ENCODE results near the gene RPTOR. TPM values are rescaled to one million over a fixed set of nuclear protein-coding genes. Genes with fewer than 3 reads are reported as not detected.

The RPTOR gene
- total and polyA plus RNA-seq, 4 donors = 12.4 to 46.1 (median 29.7) TPM

GRCh38 chr17:80792373-80792781 is 247.7 kb downstream of the RPTOR start:
- DNase-seq = peak; percentile 7 to 26 (median 11)
- Histone ChIP-seq H3K36me3 (ENCODE audit: control insufficient read depth in 4 of 4, insufficient read depth in 4 of 4, low read length in 4 of 4) (peaks cover 0 to 1% (median 0%) of the 10 kb centered on the region in 4 donors), H3K4me3 (no peak overlapping the region), H3K9me3 (ENCODE audit: control insufficient read depth in 4 of 4, insufficient read depth in 3 of 4, low read length in 3 of 4) (no peaks in the 10 kb centered on the region), H3K4me1 (ENCODE audit: control insufficient read depth in 5 of 5, insufficient read depth in 5 of 5, low read length in 5 of 5) (peaks cover 0 to 88% (median 16%) of the 10 kb centered on the region in 5 donors), H3K9ac (ENCODE audit: insufficient read depth in 1 of 2, low read length in 2 of 2) (no peak overlapping the region), H3K27ac (ENCODE audit: low read depth in 1 of 2, low read length in 1 of 2) (peak overlapping the region in 1 of 2 donors; percentile 72), H3K27me3 (ENCODE audit: control insufficient read depth in 3 of 3, insufficient read depth in 3 of 3, low read length in 2 of 3) (no peaks in the 10 kb centered on the region)
- no peak for TF ChIP-seq CTCF (IDR thresholded peaks at IDR 0.05; ENCODE audit: control extremely low read depth, extremely low read depth)
- ATAC-seq (ENCODE audit: insufficient read depth, low FRiP score) = no peak
- WGBS, 2 donors = 85 to 92% methylated on average over 10 of the region's 10 CpGs

DNA sequence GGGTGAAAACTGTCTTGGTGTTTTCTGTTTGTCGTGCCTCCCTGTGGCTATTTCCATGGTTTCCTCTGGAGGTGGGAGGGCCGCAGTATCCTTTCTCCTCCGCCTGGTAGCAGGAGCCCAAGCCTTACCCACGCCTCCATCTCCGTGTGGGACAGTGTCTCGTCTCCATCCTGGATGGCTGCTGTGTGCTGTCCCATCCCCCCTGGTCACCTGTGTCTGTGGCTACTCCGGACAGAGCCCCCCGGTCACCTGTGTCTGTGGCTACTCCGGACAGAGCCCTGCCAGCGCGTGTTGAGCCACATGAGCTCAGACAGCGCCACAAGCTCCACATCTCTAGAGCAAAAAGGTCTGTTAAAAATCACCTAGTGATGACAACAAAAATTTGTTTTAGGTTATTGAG is 248.8 kb downstream of the RPTOR start:
- H3K4me3 ChIP-seq = no peak overlapping the region
- peaks cover 0 to 98% (median 16%) of the 10 kb centered on the region in 5 donors for H3K4me1 ChIP-seq (ENCODE audit: control insufficient read depth in 5 of 5, insufficient read depth in 5 of 5, low read length in 5 of 5)
- no peak for TF ChIP-seq CTCF (IDR thresholded peaks at IDR 0.05; ENCODE audit: control extremely low read depth, extremely low read depth)
- 95 to 96% methylated on average over 12 of the region's 12 CpGs for WGBS, 2 donors
- H3K9me3 ChIP-seq (ENCODE audit: control insufficient read depth in 4 of 4, insufficient read depth in 3 of 4, low read length in 3 of 4) = no peaks in the 10 kb centered on the region
- H3K9ac ChIP-seq (ENCODE audit: insufficient read depth in 1 of 2, low read length in 2 of 2) = no peak overlapping the region
- no peaks in the 10 kb centered on the region for H3K27me3 ChIP-seq (ENCODE audit: control insufficient read depth in 3 of 3, insufficient read depth in 3 of 3, low read length in 2 of 3)
- H3K27ac ChIP-seq (ENCODE audit: low read depth in 1 of 2, low read length in 1 of 2) = peak overlapping the region in 1 of 2 donors; percentile 46
- peaks cover 0 to 1% (median 0%) of the 10 kb centered on the region in 4 donors for H3K36me3 ChIP-seq (ENCODE audit: control insufficient read depth in 4 of 4, insufficient read depth in 4 of 4, low read length in 4 of 4)
- DNase-seq (peak in 1 of 3 donors; percentile 11), ATAC-seq (ENCODE audit: insufficient read depth, low FRiP score) (no peak)

DNA sequence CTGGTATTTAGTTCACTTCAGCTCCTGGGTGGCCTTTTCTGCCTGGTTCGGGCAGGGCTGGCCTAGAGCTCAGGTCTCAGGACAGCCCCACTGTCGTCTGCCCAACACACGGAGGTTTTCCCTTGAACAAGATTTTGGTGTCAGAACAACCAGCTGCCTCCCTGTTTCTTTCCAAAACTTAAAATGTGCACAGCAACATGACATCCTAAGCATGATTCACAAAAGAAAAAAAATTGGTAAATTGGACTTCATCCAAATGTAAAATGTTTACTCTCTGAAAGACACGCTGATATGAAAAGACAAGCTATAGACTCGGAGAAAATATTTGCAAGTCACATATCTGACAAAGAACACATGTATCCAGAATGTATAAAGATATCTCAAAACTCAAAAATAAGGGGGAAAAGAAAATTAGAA is 249.2 kb downstream of the RPTOR start:
- DNase-seq (peak; percentile 41 to 92 (median 92)), ATAC-seq (ENCODE audit: insufficient read depth, low FRiP score) (no peak)
- Histone ChIP-seq H3K36me3 (ENCODE audit: control insufficient read depth in 4 of 4, insufficient read depth in 4 of 4, low read length in 4 of 4) (peaks cover 0 to 1% (median 0%) of the 10 kb centered on the region in 4 donors), H3K9ac (ENCODE audit: insufficient read depth in 1 of 2, low read length in 2 of 2) (peak overlapping the region in 1 of 2 donors; percentile 26), H3K9me3 (ENCODE audit: control insufficient read depth in 4 of 4, insufficient read depth in 3 of 4, low read length in 3 of 4) (no peaks in the 10 kb centered on the region), H3K4me1 (ENCODE audit: control insufficient read depth in 5 of 5, insufficient read depth in 5 of 5, low read length in 5 of 5) (peaks cover 0 to 98% (median 16%) of the 10 kb centered on the region in 5 donors), H3K27me3 (ENCODE audit: control insufficient read depth in 3 of 3, insufficient read depth in 3 of 3, low read length in 2 of 3) (no peaks in the 10 kb centered on the region), H3K27ac (ENCODE audit: low read depth in 1 of 2, low read length in 1 of 2) (peak overlapping the region in 1 of 2 donors; percentile 32), H3K4me3 (no peak overlapping the region)
- TF ChIP-seq CTCF (IDR thresholded peaks at IDR 0.05; ENCODE audit: control extremely low read depth, extremely low read depth) = no peak
- WGBS, 2 donors = 72 to 91% methylated on average over 5 of the region's 5 CpGs

All from lung (tissue), 12 donors.